Body of pancreas (tissue), 4 donors: ENCODE data around the gene IQSEC1. TPM values are rescaled to one million over a fixed set of nuclear protein-coding genes. Genes with fewer than 3 reads are reported as not detected.
A peak's percentile ranks its signal among the peaks of the same experiment; 100 is the strongest.

Source experiments
- ATAC-seq: fragments of 150-250 bp; one replicate; pipeline ENCODE4 v1.9.1; 2016
- DNase-seq, 4 donors: peaks; one replicate each; pipeline ENCODE4 v3.0.0-alpha.2; 2019
- H3K27ac ChIP-seq, 4 donors: fragments of 200-600 bp; sonication (generic); 1 replicate in 3 of 4; 2 replicates in 1 of 4; pipeline versions ENCODE4 v1.5.1 to v1.6.1; 2016 to 2019; ENCODE audit warnings: mild to moderate bottlenecking in 1 of 4, mixed read lengths in 1 of 4, moderate library complexity in 1 of 4
- H3K27me3 ChIP-seq, 2 donors: fragments of 200-600 bp; sonication (generic); one replicate each; pipeline ENCODE4 v1.6.0; 2016; ENCODE audit warnings: mild to moderate bottlenecking in 1 of 2
- H3K36me3 ChIP-seq, 2 donors: fragments of 200-600 bp; sonication (generic); replicated peaks in 1 of 2; 2 replicates each; pipeline ENCODE4 v1.5.1; 2016; ENCODE audit warnings: low read depth in 2 of 2; ENCODE audit not compliant: insufficient read depth in 1 of 2
- H3K4me1 ChIP-seq: fragments of 200-600 bp; sonication (generic); one replicate; pipeline ENCODE4 v1.6.0; 2016
- H3K4me3 ChIP-seq, 2 donors: fragments of 200-600 bp; sonication (generic); 1 replicate in 1 of 2; 2 replicates in 1 of 2; pipeline ENCODE4 v1.5.1; 2016 to 2019
- H3K9me3 ChIP-seq, 3 donors: fragments of 200-600 bp; sonication (generic); 1 replicate in 2 of 3; 2 replicates in 1 of 3; pipeline ENCODE4 v1.5.1; 2016
- POLR2A ChIP-seq, 3 donors: fragments of 450-650 bp; IDR thresholded peaks; one replicate each; pipeline ENCODE4 v1.6.1; 2016; ENCODE audit warnings: antibody characterized with exemption in 3 of 3, mild to moderate bottlenecking in 2 of 3
- WGBS, 2 donors: methylation state at CpG; one replicate each; pipeline ENCODE4 v1.1.5; 2017; 5-methylcytosine and 5-hydroxymethylcytosine counted together
- intact Hi-C: fragments of 100-400 bp; cut with DNase I; formaldehyde crosslinking; loops from one replicate; pipeline ENCODE4 v1.15.1; 2023
- total RNA-seq, 2 donors: library from RNA; depleted of rRNA; stranded (reverse); fragments of >200 nt; gene quantifications; one replicate each; pipeline ENCODE4 v1.1.0, GENCODE V29; 2016
- TF ChIP-seq, protein P1 (sequence below), 7 experiments: fragments of 450-650 bp in 4 of 7; fragments of 200-600 bp in 3 of 7; sonication (generic) in 3 of 7; IDR thresholded peaks; one replicate each; pipeline ENCODE4 v1.5.1; 2016 to 2019; ENCODE audit warnings: antibody characterized with exemption in 7 of 7

IQSEC1 gene
- total RNA-seq, 2 donors from 2014 or later = 29.6 to 42.2 TPM

DNA sequence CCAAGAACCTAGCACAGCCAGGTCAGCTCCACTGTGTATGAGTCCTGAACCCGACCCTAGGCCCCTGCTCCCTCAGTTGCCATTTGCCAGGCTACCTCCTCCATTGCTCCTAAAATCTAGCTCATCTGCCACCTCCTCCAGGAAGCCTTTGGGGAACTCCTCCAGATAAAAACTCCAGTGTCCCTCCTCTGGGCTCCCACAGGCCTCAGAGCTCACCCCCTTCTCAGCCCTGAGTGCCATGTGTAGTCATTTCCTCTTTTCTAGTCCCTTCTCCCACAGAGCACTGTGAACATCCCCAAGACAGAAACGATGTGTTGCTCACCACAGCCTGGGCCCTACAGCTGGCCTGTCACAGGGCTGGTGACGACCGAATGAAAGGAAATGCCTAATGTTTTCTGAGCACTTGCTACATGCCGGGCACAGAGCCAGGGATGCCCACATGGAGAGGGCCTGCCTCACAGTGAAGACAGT is 61.0 kb downstream of the IQSEC1 start:
- H3K27ac ChIP-seq = peak overlapping the region in 1 of 4 donors; percentile 67
- H3K4me3 ChIP-seq = no peak overlapping the region
- TF ChIP-seq, protein P1, sequence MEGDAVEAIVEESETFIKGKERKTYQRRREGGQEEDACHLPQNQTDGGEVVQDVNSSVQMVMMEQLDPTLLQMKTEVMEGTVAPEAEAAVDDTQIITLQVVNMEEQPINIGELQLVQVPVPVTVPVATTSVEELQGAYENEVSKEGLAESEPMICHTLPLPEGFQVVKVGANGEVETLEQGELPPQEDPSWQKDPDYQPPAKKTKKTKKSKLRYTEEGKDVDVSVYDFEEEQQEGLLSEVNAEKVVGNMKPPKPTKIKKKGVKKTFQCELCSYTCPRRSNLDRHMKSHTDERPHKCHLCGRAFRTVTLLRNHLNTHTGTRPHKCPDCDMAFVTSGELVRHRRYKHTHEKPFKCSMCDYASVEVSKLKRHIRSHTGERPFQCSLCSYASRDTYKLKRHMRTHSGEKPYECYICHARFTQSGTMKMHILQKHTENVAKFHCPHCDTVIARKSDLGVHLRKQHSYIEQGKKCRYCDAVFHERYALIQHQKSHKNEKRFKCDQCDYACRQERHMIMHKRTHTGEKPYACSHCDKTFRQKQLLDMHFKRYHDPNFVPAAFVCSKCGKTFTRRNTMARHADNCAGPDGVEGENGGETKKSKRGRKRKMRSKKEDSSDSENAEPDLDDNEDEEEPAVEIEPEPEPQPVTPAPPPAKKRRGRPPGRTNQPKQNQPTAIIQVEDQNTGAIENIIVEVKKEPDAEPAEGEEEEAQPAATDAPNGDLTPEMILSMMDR (IDR thresholded peaks at IDR 0.05) = no peak
- peak in 1 of 3 donors; percentile 32 for TF ChIP-seq POLR2A (IDR thresholded peaks at IDR 0.05)
- no peaks in the 10 kb centered on the region for H3K36me3 ChIP-seq
- peak; percentile 15 for ATAC-seq
- H3K4me1 ChIP-seq = no peaks in the 10 kb centered on the region
- H3K27me3 ChIP-seq = no peaks in the 10 kb centered on the region
- intact Hi-C loops = no loop called here
- H3K9me3 ChIP-seq = no peaks in the 10 kb centered on the region
- WGBS, 2 donors = 74 to 82% methylated on average over 5 of the region's 5 CpGs
- DNase-seq = peak in 3 of 4 donors; percentile 51 to 86 (median 52)

DNA sequence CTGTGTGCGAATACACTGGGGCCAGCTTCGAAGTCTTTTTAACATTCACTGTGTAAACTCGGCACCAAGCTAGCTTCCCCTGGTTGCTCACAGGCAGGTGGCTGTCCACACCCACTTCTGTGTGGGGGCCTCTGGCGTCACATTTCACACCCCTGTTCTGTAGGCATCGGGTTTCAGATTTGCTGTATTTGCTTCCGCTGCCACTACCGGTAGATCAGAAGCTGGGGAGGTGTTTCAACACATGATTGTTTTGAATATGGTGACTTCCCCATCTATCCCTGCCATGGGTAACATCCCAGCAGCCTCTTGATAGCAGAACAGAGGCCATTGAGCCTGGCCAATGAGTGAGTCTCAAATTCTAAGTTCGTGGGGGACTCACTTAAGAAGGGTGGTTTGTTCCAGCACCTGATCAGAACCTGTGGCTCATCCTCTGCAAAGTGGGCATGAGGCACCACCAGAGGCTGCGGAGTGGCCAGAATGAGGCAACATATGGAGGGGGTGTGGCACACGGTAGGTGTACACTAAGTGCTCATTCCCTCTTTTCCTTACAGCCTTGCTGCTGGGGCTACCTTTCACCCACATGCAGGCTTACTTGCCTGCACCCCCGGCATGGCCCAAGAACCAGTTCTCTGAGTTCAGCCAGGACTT is 61.5 kb downstream of the IQSEC1 start:
- Histone ChIP-seq H3K4me1 (no peaks in the 10 kb centered on the region), H3K4me3 (no peak overlapping the region), H3K36me3 (no peaks in the 10 kb centered on the region), H3K27ac (peak overlapping the region in 1 of 4 donors; percentile 67), H3K27me3 (no peaks in the 10 kb centered on the region), H3K9me3 (no peaks in the 10 kb centered on the region)
- intact Hi-C loops = no loop called here
- 68 to 81% methylated on average over 10 to 11 of the region's 11 CpGs for WGBS, 2 donors
- ATAC-seq = no peak
- no peak for TF ChIP-seq POLR2A (IDR thresholded peaks at IDR 0.05)
- TF ChIP-seq, protein P1 (IDR thresholded peaks at IDR 0.05) = no peak
- DNase-seq = peak in 1 of 4 donors; percentile 72

DNA sequence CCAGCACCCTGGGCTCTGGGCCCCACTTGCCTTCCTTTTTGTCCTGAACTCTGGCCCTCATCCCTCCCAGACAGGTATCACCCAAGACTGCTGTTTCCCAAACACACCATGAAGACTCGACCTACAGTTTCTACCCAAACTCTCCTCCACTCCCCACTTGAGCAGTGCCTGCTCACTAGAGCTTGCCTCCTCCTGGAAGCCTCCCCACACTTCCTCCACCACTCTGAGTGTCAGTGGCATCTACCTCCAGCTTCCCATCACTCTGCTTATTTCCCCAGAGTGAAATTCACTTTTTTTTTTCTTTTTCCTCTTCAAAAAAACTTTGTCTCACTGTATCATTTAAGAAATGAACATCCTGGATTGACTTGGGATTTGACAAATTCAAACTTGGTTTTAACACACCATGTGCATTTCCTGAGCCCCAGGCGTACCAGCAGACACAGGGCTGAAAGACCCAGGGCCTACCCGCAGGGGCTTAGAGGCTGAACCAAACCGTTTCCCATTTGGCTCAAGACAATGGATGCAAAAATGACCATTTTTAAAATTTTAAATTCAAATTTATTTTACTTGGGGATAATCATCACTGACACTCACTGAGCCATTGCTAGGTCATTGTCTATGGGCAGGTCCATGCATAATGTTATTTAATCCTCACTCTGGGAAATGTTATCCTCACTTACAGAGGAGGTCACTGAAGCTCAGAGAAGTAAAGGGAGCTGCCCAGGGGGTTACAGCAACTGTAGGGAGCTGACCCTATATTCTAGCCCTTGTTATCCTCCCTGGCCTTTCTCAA is 62.3 kb downstream of the IQSEC1 start:
- ATAC-seq (no peak), DNase-seq (no peak)
- Histone ChIP-seq H3K4me3 (no peak overlapping the region), H3K27me3 (no peaks in the 10 kb centered on the region), H3K4me1 (no peaks in the 10 kb centered on the region), H3K27ac (peak overlapping the region in 1 of 4 donors; percentile 67), H3K9me3 (no peaks in the 10 kb centered on the region), H3K36me3 (no peaks in the 10 kb centered on the region)
- intact Hi-C loops = no loop called here
- 80 to 86% methylated on average over 4 of the region's 4 CpGs for WGBS, 2 donors
- TF ChIP-seq, protein P1 (IDR thresholded peaks at IDR 0.05) = no peak
- TF ChIP-seq POLR2A (IDR thresholded peaks at IDR 0.05) = no peak

DNA sequence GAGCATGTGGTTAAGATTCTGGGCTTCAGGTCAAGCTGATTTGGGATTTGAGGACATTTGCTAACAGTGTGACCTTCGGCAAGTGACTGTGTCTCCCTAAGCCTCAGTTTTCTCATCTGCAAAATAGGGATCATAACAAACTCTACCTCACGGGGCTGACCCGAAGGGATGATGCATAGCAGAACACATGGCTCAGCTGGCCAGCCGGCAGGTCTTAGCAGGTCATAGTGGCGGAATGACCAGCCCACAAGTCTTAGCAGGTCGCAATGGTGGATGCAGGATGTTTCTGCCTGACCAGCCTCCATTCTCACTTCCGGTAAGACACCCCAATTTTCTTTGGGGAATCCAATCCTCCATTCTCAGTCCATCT is 63.3 kb downstream of the IQSEC1 start:
- Histone ChIP-seq H3K4me1 (no peaks in the 10 kb centered on the region), H3K27ac (peak overlapping the region in 1 of 4 donors; percentile 51), H3K4me3 (no peak overlapping the region), H3K9me3 (no peaks in the 10 kb centered on the region), H3K36me3 (no peaks in the 10 kb centered on the region), H3K27me3 (no peaks in the 10 kb centered on the region)
- WGBS, 2 donors = 91 to 100% methylated on average over 3 to 7 of the region's 7 CpGs
- TF ChIP-seq POLR2A (IDR thresholded peaks at IDR 0.05) = no peak
- TF ChIP-seq, protein P1 (IDR thresholded peaks at IDR 0.05) = no peak
- ATAC-seq = no peak
- intact Hi-C loops = no loop called here
- no peak for DNase-seq
